Right lobe of liver (tissue), 4 donors: ENCODE data around the gene NRTN.

Experiments
- POLR2A ChIP-seq: fragments of 450-650 bp; IDR thresholded peaks from one replicate; pipeline ENCODE4 v1.6.1; 2017; ENCODE audit warnings: antibody characterized with exemption, mild to moderate bottlenecking
- TF ChIP-seq, protein P1 (sequence below), 4 donors: fragments of 200-600 bp in 3 of 4; fragments of 450-650 bp in 1 of 4; IDR thresholded peaks; one replicate each; pipeline versions ENCODE4 v1.5.1 to v1.8.0; 2016 to 2022; ENCODE audit warnings: antibody characterized with exemption in 4 of 4, mild to moderate bottlenecking in 2 of 4
- donor health status: DM: no; HTN: no; CAD: no.
- donor health status: DM: no; HTN: no; CAD: no.
- donor health status: DM: no; HTN: yes; CAD: no.

DNA sequence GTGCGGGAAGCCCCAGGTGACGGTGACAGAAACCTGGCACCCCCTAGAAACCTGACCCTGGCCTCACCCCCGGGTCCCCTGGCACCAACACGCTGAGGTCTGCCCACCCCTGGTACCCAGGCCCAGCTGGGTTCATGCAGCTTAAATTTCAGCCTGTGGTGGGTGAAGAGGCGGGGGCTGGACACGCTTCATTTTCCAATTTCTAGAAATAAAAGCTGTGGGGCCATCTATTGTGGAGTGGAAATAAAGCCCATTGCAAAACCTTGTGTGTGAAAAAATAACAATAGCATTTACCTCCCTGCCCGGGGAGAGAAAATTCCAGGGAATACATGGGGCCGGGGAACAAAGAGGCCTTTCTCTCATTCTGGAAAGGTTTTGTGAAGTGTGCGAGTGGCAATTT is 73.0 kb downstream of the NRTN start:
- TF ChIP-seq, protein P1, sequence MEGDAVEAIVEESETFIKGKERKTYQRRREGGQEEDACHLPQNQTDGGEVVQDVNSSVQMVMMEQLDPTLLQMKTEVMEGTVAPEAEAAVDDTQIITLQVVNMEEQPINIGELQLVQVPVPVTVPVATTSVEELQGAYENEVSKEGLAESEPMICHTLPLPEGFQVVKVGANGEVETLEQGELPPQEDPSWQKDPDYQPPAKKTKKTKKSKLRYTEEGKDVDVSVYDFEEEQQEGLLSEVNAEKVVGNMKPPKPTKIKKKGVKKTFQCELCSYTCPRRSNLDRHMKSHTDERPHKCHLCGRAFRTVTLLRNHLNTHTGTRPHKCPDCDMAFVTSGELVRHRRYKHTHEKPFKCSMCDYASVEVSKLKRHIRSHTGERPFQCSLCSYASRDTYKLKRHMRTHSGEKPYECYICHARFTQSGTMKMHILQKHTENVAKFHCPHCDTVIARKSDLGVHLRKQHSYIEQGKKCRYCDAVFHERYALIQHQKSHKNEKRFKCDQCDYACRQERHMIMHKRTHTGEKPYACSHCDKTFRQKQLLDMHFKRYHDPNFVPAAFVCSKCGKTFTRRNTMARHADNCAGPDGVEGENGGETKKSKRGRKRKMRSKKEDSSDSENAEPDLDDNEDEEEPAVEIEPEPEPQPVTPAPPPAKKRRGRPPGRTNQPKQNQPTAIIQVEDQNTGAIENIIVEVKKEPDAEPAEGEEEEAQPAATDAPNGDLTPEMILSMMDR (IDR thresholded peaks at IDR 0.05) = no peak
- TF ChIP-seq POLR2A = no peak
